Lung (tissue), 12 donors: ENCODE measurements around the gene SCARB1. TPM values are rescaled to one million over a fixed set of nuclear protein-coding genes. Genes with fewer than 3 reads are reported as not detected.

ENCODE experiments used
- ATAC-seq: fragments of 200-7000 bp; cut with Tn5 transposase; one replicate; pipeline ENCODE4 v1.9.1; 2020; ENCODE audit warnings: moderate number of reproducible peaks; ENCODE audit not compliant: insufficient read depth, low FRiP score
- DNase-seq, 3 donors: peaks; one replicate each; pipeline ENCODE4 v3.0.0-alpha.2; 2013 to 2017
- H3K27ac ChIP-seq, 2 donors: one replicate each; pipeline ENCODE4 v1.5.1; 2013; ENCODE audit warnings: mild to moderate bottlenecking in 2 of 2, moderate library complexity in 2 of 2, control low read depth in 1 of 2, inconsistent platforms in 1 of 2, low read depth in 1 of 2, low read length in 1 of 2
- H3K27me3 ChIP-seq, 3 donors: one replicate each; pipeline ENCODE4 v1.5.1; 2013; ENCODE audit warnings: low read length in 2 of 3; ENCODE audit not compliant: control insufficient read depth in 3 of 3, insufficient read depth in 3 of 3
- H3K36me3 ChIP-seq, 4 donors: one replicate each; pipeline ENCODE4 v1.5.1; 2013; ENCODE audit warnings: low read length in 4 of 4, mild to moderate bottlenecking in 1 of 4, moderate library complexity in 1 of 4; ENCODE audit not compliant: control insufficient read depth in 4 of 4, insufficient read depth in 4 of 4
- H3K4me1 ChIP-seq, 5 donors: one replicate each; pipeline ENCODE4 v1.5.1; 2013; ENCODE audit warnings: low read length in 5 of 5, mild to moderate bottlenecking in 2 of 5, moderate library complexity in 1 of 5; ENCODE audit not compliant: control insufficient read depth in 5 of 5, insufficient read depth in 5 of 5
- H3K4me3 ChIP-seq: one replicate; pipeline ENCODE4 v1.5.1; 2013; ENCODE audit warnings: mild to moderate bottlenecking, control low read depth, moderate library complexity
- H3K9ac ChIP-seq, 2 donors: one replicate each; pipeline ENCODE4 v1.5.1; 2013; ENCODE audit warnings: low read length in 2 of 2, control low read depth in 1 of 2; ENCODE audit not compliant: insufficient read depth in 1 of 2
- H3K9me3 ChIP-seq, 4 donors: one replicate each; pipeline ENCODE4 v1.5.1; 2013; ENCODE audit warnings: low read length in 3 of 4, mild to moderate bottlenecking in 1 of 4, moderate library complexity in 1 of 4; ENCODE audit not compliant: control insufficient read depth in 4 of 4, insufficient read depth in 3 of 4
- CTCF ChIP-seq: IDR thresholded peaks from 2 replicates; pipeline ENCODE4 v1.5.1; 2012; ENCODE audit warnings: mild to moderate bottlenecking; ENCODE audit errors: control extremely low read depth, extremely low read depth
- WGBS, 2 donors: extraction: QIAGEN DNeasy Blood & Tissue Kit; methylation state at CpG; one replicate each; pipeline ENCODE4 v1.1.7; 2013; 5-methylcytosine and 5-hydroxymethylcytosine counted together
- polyA plus RNA-seq, 2 donors: library from polyadenylated mRNA; stranded (reverse); fragments of 200-250 nt; gene quantifications; one replicate each; pipeline ENCODE4 v1.2.1, GENCODE V29; 2013
- total RNA-seq, 2 donors: library from RNA; depleted of rRNA in 1 of 2; stranded (reverse); fragments of >200 nt in 1 of 2; gene quantifications; one replicate each; pipeline ENCODE4 v1.2.1, GENCODE V29; 2014 to 2021
- donor health status: control.
- donor health status: control.
- donor health status: Bipolar disorder and iron deficiency.
- donor health status: healthy.
- donor health status: DM: yes; HTN: yes; CAD: no.

SCARB1 gene
- total and polyA plus RNA-seq, 4 donors: 11.9 to 31.3 (median 28.8) TPM

- DNase-seq: peak; percentile 47 to 74 (median 65)
- H3K36me3 ChIP-seq: no peaks in the 10 kb centered on the region
- H3K9me3 ChIP-seq: peaks cover 0 to 7% (median 3%) of the 10 kb centered on the region in 4 donors
- 69 to 78% methylated on average over 9 of the region's 9 CpGs for WGBS, 2 donors
- no peak overlapping the region for H3K9ac ChIP-seq
- no peaks in the 10 kb centered on the region for H3K27me3 ChIP-seq
- H3K4me1 ChIP-seq: peaks cover 0 to 27% (median 7%) of the 10 kb centered on the region in 5 donors
- peak overlapping the region; percentile 24 to 40 for H3K27ac ChIP-seq
- ATAC-seq: no peak
- TF ChIP-seq CTCF: no peak
- H3K4me3 ChIP-seq: no peak overlapping the region
Observed at GRCh38 chr12:124765581-124766489, 97.8 kb downstream of the SCARB1 start.

- peaks cover 0 to 7% (median 3%) of the 10 kb centered on the region in 4 donors for H3K9me3 ChIP-seq
- no peaks in the 10 kb centered on the region for H3K27me3 ChIP-seq
- no peak overlapping the region for H3K9ac ChIP-seq
- peak overlapping the region; percentile 24 to 55 for H3K27ac ChIP-seq
- ATAC-seq: peak; percentile 19
- TF ChIP-seq CTCF: no peak
- peaks cover 0 to 32% (median 9%) of the 10 kb centered on the region in 5 donors for H3K4me1 ChIP-seq
- no peak overlapping the region for H3K4me3 ChIP-seq
- 23 to 35% methylated on average over 2 of the region's 2 CpGs for WGBS, 2 donors
- H3K36me3 ChIP-seq: no peaks in the 10 kb centered on the region
- peak in 2 of 3 donors; percentile 64 to 81 for DNase-seq
Observed at GRCh38 chr12:124764870-124765580, 98.6 kb downstream of the SCARB1 start.

GRCh38 chr12:124764451-124764850, 99.2 kb downstream of the SCARB1 start:
- Histone ChIP-seq H3K27ac (peak overlapping the region in 1 of 2 donors; percentile 55), H3K4me1 (peaks cover under 1 to 37% (median 9%) of the 10 kb centered on the region in 5 donors), H3K36me3 (no peaks in the 10 kb centered on the region), H3K9me3 (peaks cover 0 to 7% (median 3%) of the 10 kb centered on the region in 4 donors), H3K9ac (no peak overlapping the region), H3K4me3 (no peak overlapping the region), H3K27me3 (no peaks in the 10 kb centered on the region)
- no peak for DNase-seq
- WGBS, 2 donors: 69 to 78% methylated on average over 3 of the region's 3 CpGs
- peak; percentile 32 for TF ChIP-seq CTCF
- ATAC-seq: no peak
